Measurements from ENCODE around the gene MRPL27.
A peak's percentile ranks its signal among the peaks of the same experiment; 100 is the strongest.

MRPL27 gene

GRCh38 chr17:50361561-50362480 lies 11.2 kb downstream of the MRPL27 start (continued):
- TF ChIP-seq, protein P1, sequence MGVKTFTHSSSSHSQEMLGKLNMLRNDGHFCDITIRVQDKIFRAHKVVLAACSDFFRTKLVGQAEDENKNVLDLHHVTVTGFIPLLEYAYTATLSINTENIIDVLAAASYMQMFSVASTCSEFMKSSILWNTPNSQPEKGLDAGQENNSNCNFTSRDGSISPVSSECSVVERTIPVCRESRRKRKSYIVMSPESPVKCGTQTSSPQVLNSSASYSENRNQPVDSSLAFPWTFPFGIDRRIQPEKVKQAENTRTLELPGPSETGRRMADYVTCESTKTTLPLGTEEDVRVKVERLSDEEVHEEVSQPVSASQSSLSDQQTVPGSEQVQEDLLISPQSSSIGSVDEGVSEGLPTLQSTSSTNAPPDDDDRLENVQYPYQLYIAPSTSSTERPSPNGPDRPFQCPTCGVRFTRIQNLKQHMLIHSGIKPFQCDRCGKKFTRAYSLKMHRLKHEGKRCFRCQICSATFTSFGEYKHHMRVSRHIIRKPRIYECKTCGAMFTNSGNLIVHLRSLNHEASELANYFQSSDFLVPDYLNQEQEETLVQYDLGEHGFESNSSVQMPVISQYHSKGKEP (tag by site-specific recombination; IDR thresholded peaks at IDR 0.05), result no peak
- TF ChIP-seq CTCF (tag by site-specific recombination; IDR thresholded peaks at IDR 0.05), result peak; percentile 72
- TF ChIP-seq ZNF660 (tag by site-specific recombination; IDR thresholded peaks at IDR 0.05), result no peak
- no peak for TF ChIP-seq ZNF366 (tag by site-specific recombination; conservative IDR thresholded peaks at IDR 0.05)
- TF ChIP-seq ZNF621 (tag by site-specific recombination; IDR thresholded peaks at IDR 0.05), result no peak
- no peak for TF ChIP-seq ZNF16 (tag by site-specific recombination; IDR thresholded peaks at IDR 0.05; ENCODE audit: low read depth)
- TF ChIP-seq ZNF529 (tag by site-specific recombination; IDR thresholded peaks at IDR 0.05; ENCODE audit: insufficient replicate concordance), result no peak
- no peak for TF ChIP-seq ZNF488 (tag by site-specific recombination; IDR thresholded peaks at IDR 0.05)
- TF ChIP-seq ZNF2 (tag by site-specific recombination; IDR thresholded peaks at IDR 0.05), result 0 out of 2 replicates have a peak, but pooled peaks have one; percentile 39
- peak; percentile 40 for TF ChIP-seq ZNF654 (tag by site-specific recombination; IDR thresholded peaks at IDR 0.05; ENCODE audit: low read depth)
- TF ChIP-seq ZNF37A (tag by site-specific recombination; IDR thresholded peaks at IDR 0.05), result no peak
- no peak for TF ChIP-seq ZNF404 (tag by site-specific recombination; IDR thresholded peaks at IDR 0.05)
- no peak for TF ChIP-seq ZSCAN5A (tag by site-specific recombination; IDR thresholded peaks at IDR 0.05)
- no peak for TF ChIP-seq ZNF596 (tag by site-specific recombination; IDR thresholded peaks at IDR 0.05)
- TF ChIP-seq BCL11A (tag by site-specific recombination; IDR thresholded peaks at IDR 0.05; ENCODE audit: low read depth), result no peak
- no peak for TF ChIP-seq PATZ1 (tag by site-specific recombination; IDR thresholded peaks at IDR 0.05)

- Histone ChIP-seq H3K36me3 (ENCODE audit: control insufficient read depth in 2 of 2, insufficient read depth in 1 of 2, low read length in 2 of 2) (peaks cover 9 to 78% of the 10 kb centered on the region in 2 experiments; a peak in 2 of 3 replicates), H3K27ac (ENCODE audit: extremely low read depth, low read depth, low read length) (no peak overlapping the region), H3K9me3 (ENCODE audit: control insufficient read depth, insufficient read depth, low read depth, low read length) (no peaks in the 10 kb centered on the region), H3K4me3 (ENCODE audit: low read depth, low read length) (no peak overlapping the region), H3K4me1 (ENCODE audit: control insufficient read depth, insufficient read depth, low read length) (0 out of 2 replicates have a peak, but pooled peaks cover 5% of the 10 kb centered on the region)
- CTCF ChIA-PET, result interaction anchor here (1.2 to 5.5 kb wide), 7 partner anchors 9 to 266 kb away, joined by 3 to 54 read pairs (median 17); partner anchors contain the start of genes EME1, LRRC59, MRPL27 and RSAD1
- POLR2A ChIA-PET, result interaction anchor here (0.6 to 2.7 kb wide), 7 partner anchors 8 to 970 kb away, joined by 3 to 15 read pairs (median 5); partner anchors contain the start of genes EME1, LRRC59 and MRPL27
- no peak for TF ChIP-seq ZBTB48 (tag by site-specific recombination; IDR thresholded peaks at IDR 0.05)
- TF ChIP-seq ZNF843 (tag by site-specific recombination; IDR thresholded peaks at IDR 0.05), result no peak
- TF ChIP-seq ZIC2 (tag by site-specific recombination; IDR thresholded peaks at IDR 0.05), result peak; percentile 94
- no peak for TF ChIP-seq ZNF544 (tag by site-specific recombination; IDR thresholded peaks at IDR 0.05)
- no peak for TF ChIP-seq ZNF658 (tag by site-specific recombination; IDR thresholded peaks at IDR 0.05)
Measured at GRCh38 chr17:50360486-50361115, 12.4 kb downstream of the MRPL27 start.
